ENCODE measurements around the gene TRIM56. TPM values are rescaled to one million over a fixed set of nuclear protein-coding genes. Genes with fewer than 3 reads are reported as not detected.
A peak's percentile ranks its signal among the peaks of the same experiment; 100 is the strongest.
"Not testable (repeated sequence)": the region's sequence is repeated elsewhere in the genome, so short reads cannot be mapped to it uniquely, and the experiment has no call there.

Gene TRIM56
- total and polyA plus RNA-seq, 3 experiments from 2014 or later: 22.0 to 31.9 (median 29.1) TPM

DNA sequence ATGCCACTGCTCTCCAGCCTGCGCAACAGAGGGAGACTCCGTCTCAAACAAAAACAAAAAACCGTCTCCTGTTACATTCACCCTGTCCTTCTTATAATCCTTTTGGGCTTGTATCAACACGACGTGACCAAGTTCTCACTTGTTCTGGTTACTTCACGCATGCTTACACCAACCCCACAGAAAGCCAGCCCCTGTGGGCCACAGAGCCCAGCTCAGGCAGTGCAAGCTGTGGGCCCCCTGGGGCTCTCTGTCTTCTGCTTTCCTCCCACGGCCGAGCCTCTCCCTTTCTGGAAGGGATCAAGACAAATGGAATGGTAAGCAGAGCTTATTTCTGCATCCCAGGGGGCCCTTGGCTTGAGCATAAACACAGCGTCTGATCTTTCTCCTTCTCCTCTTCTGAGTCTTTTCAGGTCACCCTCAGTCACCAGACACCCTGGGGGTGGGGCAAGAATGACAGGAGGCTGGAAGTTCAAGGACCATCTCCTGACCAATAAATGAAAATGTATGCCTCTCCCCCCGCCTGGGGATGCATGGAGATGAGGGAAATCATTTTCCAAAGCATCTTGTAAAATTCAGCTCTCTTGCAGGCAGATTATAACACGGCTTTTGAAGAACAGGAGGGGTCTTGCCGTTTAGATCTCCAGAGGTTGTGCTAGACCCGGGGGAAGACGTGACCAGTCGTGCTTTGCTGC, 19.0 kb upstream of the TRIM56 start:
- H3K4me3 Mint-ChIP-seq: no peak overlapping the region
- ChIA-PET CTCF (interaction anchor here (1.3 to 1.6 kb wide), 2 partner anchors 11 to 172 kb away, joined by 3 to 5 read pairs; no protein-coding TSS in a partner anchor), POLR2A (no interaction called here)
- H3K27ac ChIP-seq (ENCODE audit: low read depth, low read length): no peak overlapping the region
- H3K36me3 Mint-ChIP-seq: no peaks in the 10 kb centered on the region
- peaks cover 30 to 44% of the 10 kb centered on the region in 2 donors for H3K27me3 Mint-ChIP-seq
- H3K4me1 Mint-ChIP-seq: no peaks in the 10 kb centered on the region
- no peaks in the 10 kb centered on the region for H3K36me3 ChIP-seq (ENCODE audit: insufficient read depth, low read length)
- no peaks in the 10 kb centered on the region for H3K9me3 ChIP-seq (ENCODE audit: low read length)
- H3K27ac Mint-ChIP-seq: no peak overlapping the region
- no peaks in the 10 kb centered on the region for H3K4me1 ChIP-seq (ENCODE audit: insufficient read depth, low read length)
- H3K27me3 ChIP-seq (ENCODE audit: insufficient read depth, low read length, poor library complexity, severe bottlenecking): peaks cover 6% of the 10 kb centered on the region
- no peak overlapping the region for H3K4me3 ChIP-seq (ENCODE audit: low read length)
- no peaks in the 10 kb centered on the region for H3K9me3 Mint-ChIP-seq
- no peak for DNase-seq

- Mint-ChIP-seq H3K4me3 (no peak overlapping the region), H3K27ac (no peak overlapping the region), H3K9me3 (no peaks in the 10 kb centered on the region), H3K36me3 (no peaks in the 10 kb centered on the region), H3K27me3 (peaks cover 28 to 45% of the 10 kb centered on the region in 2 donors), H3K4me1 (no peaks in the 10 kb centered on the region)
- Histone ChIP-seq H3K27ac (ENCODE audit: low read depth, low read length) (no peak overlapping the region), H3K9me3 (ENCODE audit: low read length) (no peaks in the 10 kb centered on the region), H3K4me3 (ENCODE audit: low read length) (no peak overlapping the region), H3K36me3 (ENCODE audit: insufficient read depth, low read length) (no peaks in the 10 kb centered on the region), H3K27me3 (ENCODE audit: insufficient read depth, low read length, poor library complexity, severe bottlenecking) (peaks cover 6% of the 10 kb centered on the region), H3K4me1 (ENCODE audit: insufficient read depth, low read length) (no peaks in the 10 kb centered on the region)
- POLR2A ChIA-PET: no interaction called here
- CTCF ChIA-PET: interaction anchor here (1.3 to 1.6 kb wide), 2 partner anchors 10 to 172 kb away, joined by 3 to 5 read pairs; no protein-coding TSS in a partner anchor
- no peak for DNase-seq
Measured at GRCh38 chr7:101066833-101067177, 18.5 kb upstream of the TRIM56 start.

DNA sequence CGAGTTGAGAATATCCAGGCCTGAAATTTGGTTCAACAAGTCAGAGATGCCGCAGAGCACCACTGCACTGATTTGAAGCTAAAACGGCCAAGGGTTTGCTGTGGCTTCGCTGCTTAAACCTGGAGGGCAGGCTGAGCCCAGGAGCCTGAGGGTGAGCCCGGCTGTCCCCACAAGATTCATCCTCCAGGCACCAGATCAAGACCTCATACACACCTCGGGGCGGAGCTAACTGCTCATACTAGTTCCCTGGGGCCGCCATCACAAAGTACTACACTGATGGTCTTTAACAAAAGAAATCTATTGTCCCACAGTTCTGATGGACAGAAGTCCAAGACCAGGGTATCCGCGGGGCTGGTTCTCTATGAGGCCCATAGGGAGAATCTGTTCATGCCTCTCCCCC, 16.9 kb upstream of the TRIM56 start:
- H3K27ac Mint-ChIP-seq: no peak overlapping the region

GRCh38 chr7:101071362-101072104, 13.7 kb upstream of the TRIM56 start:
- H3K27ac Mint-ChIP-seq; H3K27me3 ChIP-seq (ENCODE audit: insufficient read depth, low read length, poor library complexity, severe bottlenecking); H3K4me3 Mint-ChIP-seq; POLR2A ChIA-PET; CTCF ChIA-PET; DNase-seq; H3K27ac ChIP-seq (ENCODE audit: low read depth, low read length); H3K36me3 Mint-ChIP-seq; H3K9me3 Mint-ChIP-seq; H3K4me3 ChIP-seq (ENCODE audit: low read length); H3K36me3 ChIP-seq (ENCODE audit: insufficient read depth, low read length); H3K4me1 ChIP-seq (ENCODE audit: insufficient read depth, low read length); H3K4me1 Mint-ChIP-seq; H3K9me3 ChIP-seq (ENCODE audit: low read length): not testable (repeated sequence)
- H3K27me3 Mint-ChIP-seq: peaks cover 27 to 32% of the 10 kb centered on the region in 2 donors

More for the DNA sequence above, 16.9 kb upstream of the TRIM56 start:
- Mint-ChIP-seq H3K4me1 (no peaks in the 10 kb centered on the region), H3K4me3 (no peak overlapping the region), H3K27me3 (peaks cover 25 to 40% of the 10 kb centered on the region in 2 donors), H3K9me3 (no peaks in the 10 kb centered on the region), H3K36me3 (no peaks in the 10 kb centered on the region)
- ChIA-PET POLR2A (no interaction called here), CTCF (no interaction called here)
- no peak overlapping the region for H3K4me3 ChIP-seq (ENCODE audit: low read length)
- DNase-seq: no peak
- no peak overlapping the region for H3K27ac ChIP-seq (ENCODE audit: low read depth, low read length)
- peaks cover 6% of the 10 kb centered on the region for H3K27me3 ChIP-seq (ENCODE audit: insufficient read depth, low read length, poor library complexity, severe bottlenecking)
- no peaks in the 10 kb centered on the region for H3K4me1 ChIP-seq (ENCODE audit: insufficient read depth, low read length)
- no peaks in the 10 kb centered on the region for H3K9me3 ChIP-seq (ENCODE audit: low read length)
- H3K36me3 ChIP-seq (ENCODE audit: insufficient read depth, low read length): no peaks in the 10 kb centered on the region

- ChIA-PET POLR2A (interaction anchor here (0.7 kb wide), 1 partner anchor 224 kb away, joined by 4 read pairs; no protein-coding TSS in a partner anchor), CTCF (interaction anchor here (2.1 kb wide), 1 partner anchor 10 kb away, joined by 5 read pairs; the partner anchor contains the start of gene TRIM56)
- Mint-ChIP-seq H3K4me1 (peaks cover 4 to 7% (median 5%) of the 10 kb centered on the region in 3 donors), H3K27ac (peak overlapping the region in 2 of 8 donors; percentile 27 to 52), H3K36me3 (no peaks in the 10 kb centered on the region), H3K4me3 (no peak overlapping the region), H3K27me3 (peaks cover 19 to 21% of the 10 kb centered on the region in 2 donors), H3K9me3 (no peaks in the 10 kb centered on the region)
- Histone ChIP-seq H3K27ac (ENCODE audit: low read depth, low read length) (no peak overlapping the region), H3K36me3 (ENCODE audit: insufficient read depth, low read length) (no peaks in the 10 kb centered on the region), H3K27me3 (ENCODE audit: insufficient read depth, low read length, poor library complexity, severe bottlenecking) (no peaks in the 10 kb centered on the region), H3K4me3 (ENCODE audit: low read length) (no peak overlapping the region), H3K4me1 (ENCODE audit: insufficient read depth, low read length) (no peaks in the 10 kb centered on the region), H3K9me3 (ENCODE audit: low read length) (no peaks in the 10 kb centered on the region)
- DNase-seq: no peak
Measured at GRCh38 chr7:101075646-101076045, 9.6 kb upstream of the TRIM56 start.

- not testable (repeated sequence) for DNase-seq; H3K4me3 Mint-ChIP-seq; H3K27me3 ChIP-seq (ENCODE audit: insufficient read depth, low read length, poor library complexity, severe bottlenecking)
Measured at GRCh38 chr7:101076183-101076582, 9.1 kb upstream of the TRIM56 start.

DNA sequence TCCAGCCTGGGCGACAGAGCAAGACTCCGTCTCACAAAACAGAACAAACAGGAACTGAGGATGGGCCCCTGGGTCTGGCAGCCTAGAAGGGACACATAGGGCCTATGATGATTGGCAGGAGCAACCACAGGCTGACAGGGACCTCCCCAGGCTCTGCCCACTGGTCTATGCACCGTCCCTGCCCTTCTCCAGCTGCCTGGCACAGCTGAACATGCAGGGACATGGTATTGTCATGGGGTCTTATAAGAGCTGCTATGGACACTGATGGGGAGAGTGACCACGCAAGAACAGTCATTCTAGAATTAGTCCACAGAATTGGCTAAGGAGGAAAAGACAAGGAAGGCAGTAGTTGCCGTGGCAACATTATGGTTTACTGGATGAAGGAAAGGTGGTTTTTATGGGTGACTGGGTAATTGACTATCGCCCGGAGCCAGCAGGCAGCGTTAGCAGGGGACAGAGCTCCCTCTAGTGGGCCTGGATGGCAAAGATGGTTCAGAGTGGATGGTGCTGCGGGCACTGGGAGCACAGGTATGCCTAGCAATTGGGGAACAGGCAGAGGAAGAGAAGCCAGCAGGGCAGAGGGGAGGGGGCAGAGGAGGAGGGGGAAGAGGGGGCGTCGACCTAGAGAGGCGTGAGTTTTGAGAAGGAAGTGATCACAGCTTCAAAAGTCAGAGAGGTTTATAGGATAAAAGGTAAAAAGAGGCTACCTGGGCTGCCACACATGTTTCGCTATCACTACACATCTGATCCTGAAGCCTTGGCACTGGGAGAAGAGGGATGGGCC, 7.8 kb upstream of the TRIM56 start:
- Histone ChIP-seq H3K36me3 (ENCODE audit: insufficient read depth, low read length) (no peaks in the 10 kb centered on the region), H3K27me3 (ENCODE audit: insufficient read depth, low read length, poor library complexity, severe bottlenecking) (no peaks in the 10 kb centered on the region), H3K4me3 (ENCODE audit: low read length) (no peak overlapping the region), H3K27ac (ENCODE audit: low read depth, low read length) (no peak overlapping the region), H3K9me3 (ENCODE audit: low read length) (no peaks in the 10 kb centered on the region), H3K4me1 (ENCODE audit: insufficient read depth, low read length) (no peaks in the 10 kb centered on the region)
- POLR2A ChIA-PET: no interaction called here
- CTCF ChIA-PET: interaction anchor here (0.6 to 2.1 kb wide), 16 partner anchors 8 to 202 kb away, joined by 3 to 8 read pairs (median 3); partner anchors contain the start of genes SRRT, TRIM56 and ZNHIT1
- Mint-ChIP-seq H3K36me3 (no peaks in the 10 kb centered on the region), H3K4me3 (no peak overlapping the region), H3K9me3 (no peaks in the 10 kb centered on the region), H3K27ac (no peak overlapping the region), H3K4me1 (peaks cover 4 to 7% (median 5%) of the 10 kb centered on the region in 3 donors), H3K27me3 (peaks cover 13 to 15% of the 10 kb centered on the region in 2 donors)
- DNase-seq: peak; percentile 66 to 84 (median 69)

More at GRCh38 chr7:101076183-101076582, 9.1 kb upstream of the TRIM56 start:
- H3K4me3 ChIP-seq (ENCODE audit: low read length); H3K9me3 ChIP-seq (ENCODE audit: low read length); H3K4me1 Mint-ChIP-seq; H3K36me3 ChIP-seq (ENCODE audit: insufficient read depth, low read length); POLR2A ChIA-PET; H3K36me3 Mint-ChIP-seq; H3K9me3 Mint-ChIP-seq; H3K4me1 ChIP-seq (ENCODE audit: insufficient read depth, low read length); H3K27ac Mint-ChIP-seq; H3K27ac ChIP-seq (ENCODE audit: low read depth, low read length): not testable (repeated sequence)
- CTCF ChIA-PET: interaction anchor here (1.6 to 2.1 kb wide), 2 partner anchors 9 to 10 kb away, joined by 5 read pairs; partner anchors contain the start of gene TRIM56
- peaks cover 18 to 19% of the 10 kb centered on the region in 2 donors for H3K27me3 Mint-ChIP-seq
